Smooth muscle cell of the umbilical artery (primary cell): ENCODE measurements around the gene C1QL3. TPM values are rescaled to one million over a fixed set of nuclear protein-coding genes. Genes with fewer than 3 reads are reported as not detected.

Source experiments
- total RNA-seq: library from RNA; depleted of rRNA; stranded (reverse); fragments of >200 nt; gene quantifications from 2 replicates; pipeline ENCODE4 v1.2.3, GENCODE V29; 2014

Gene C1QL3
- total RNA-seq, result under 0.01 and 0.18 TPM in 2 replicates

DNA sequence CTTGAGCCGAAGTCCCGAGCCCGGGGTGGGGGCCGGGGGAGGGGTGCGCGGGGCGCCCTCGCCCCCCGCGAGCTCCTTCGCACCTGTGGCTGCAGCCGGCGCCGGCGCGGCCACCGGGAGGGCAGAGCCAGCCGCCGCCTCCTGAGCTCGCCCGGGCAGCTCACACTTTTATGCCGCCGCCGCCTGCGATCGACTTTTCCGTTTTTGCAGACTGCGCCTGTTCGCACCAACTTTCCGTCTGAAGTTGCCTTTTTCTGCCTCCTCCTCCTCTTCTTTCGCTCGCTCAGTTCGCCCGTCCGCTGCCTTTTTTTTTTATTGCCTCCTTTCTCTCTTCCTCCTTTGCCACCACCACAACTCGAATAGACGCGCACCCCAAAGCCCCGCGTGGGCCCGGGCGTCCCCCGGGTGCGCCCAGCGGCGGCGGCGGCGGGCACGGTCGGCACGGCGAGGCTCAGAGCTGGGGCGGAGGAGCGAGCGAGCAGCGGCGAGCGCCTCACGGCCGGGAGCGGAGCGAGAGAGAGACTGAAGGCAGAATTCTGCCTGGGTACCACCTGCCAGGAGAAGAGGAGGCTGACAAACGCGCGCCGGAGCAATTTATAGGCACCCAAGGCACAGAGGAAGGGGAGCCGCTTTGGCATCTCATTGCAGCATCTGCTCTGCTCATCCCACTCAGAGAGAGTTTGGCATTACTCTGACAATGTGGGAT is at the start of gene C1QL3:
TSS of gene C1QL3 (minus strand) at position 569 of the 706 bp plus-strand sequence. CDS start 814 bp downstream, outside the sequence.

Other genes starting within 250 kb of the C1QL3 start
- 7.7 and 8.9 TPM in 2 replicates for gene PTER, start 84.9 kb downstream of the C1QL3 start, total RNA-seq